RPMI7951 (cell line): ENCODE measurements around the gene BRCC3. TPM values are rescaled to one million over a fixed set of nuclear protein-coding genes. Genes with fewer than 3 reads are reported as not detected.
A peak's percentile ranks its signal among the peaks of the same experiment; 100 is the strongest.

Experiments
- DNase-seq: peaks from one replicate; pipeline ENCODE4 v3.0.0-alpha.2; 2012; ENCODE audit warnings: low read depth
- total RNA-seq: library from RNA; depleted of rRNA; stranded (reverse); fragments of >200 nt; shearing (Covaris generic); gene quantifications from 2 replicates; pipeline ENCODE4 v1.2.3, GENCODE V29; 2014

The BRCC3 gene
- total RNA-seq, 1 experiment from 2014 or later = 12.9 TPM

DNA sequence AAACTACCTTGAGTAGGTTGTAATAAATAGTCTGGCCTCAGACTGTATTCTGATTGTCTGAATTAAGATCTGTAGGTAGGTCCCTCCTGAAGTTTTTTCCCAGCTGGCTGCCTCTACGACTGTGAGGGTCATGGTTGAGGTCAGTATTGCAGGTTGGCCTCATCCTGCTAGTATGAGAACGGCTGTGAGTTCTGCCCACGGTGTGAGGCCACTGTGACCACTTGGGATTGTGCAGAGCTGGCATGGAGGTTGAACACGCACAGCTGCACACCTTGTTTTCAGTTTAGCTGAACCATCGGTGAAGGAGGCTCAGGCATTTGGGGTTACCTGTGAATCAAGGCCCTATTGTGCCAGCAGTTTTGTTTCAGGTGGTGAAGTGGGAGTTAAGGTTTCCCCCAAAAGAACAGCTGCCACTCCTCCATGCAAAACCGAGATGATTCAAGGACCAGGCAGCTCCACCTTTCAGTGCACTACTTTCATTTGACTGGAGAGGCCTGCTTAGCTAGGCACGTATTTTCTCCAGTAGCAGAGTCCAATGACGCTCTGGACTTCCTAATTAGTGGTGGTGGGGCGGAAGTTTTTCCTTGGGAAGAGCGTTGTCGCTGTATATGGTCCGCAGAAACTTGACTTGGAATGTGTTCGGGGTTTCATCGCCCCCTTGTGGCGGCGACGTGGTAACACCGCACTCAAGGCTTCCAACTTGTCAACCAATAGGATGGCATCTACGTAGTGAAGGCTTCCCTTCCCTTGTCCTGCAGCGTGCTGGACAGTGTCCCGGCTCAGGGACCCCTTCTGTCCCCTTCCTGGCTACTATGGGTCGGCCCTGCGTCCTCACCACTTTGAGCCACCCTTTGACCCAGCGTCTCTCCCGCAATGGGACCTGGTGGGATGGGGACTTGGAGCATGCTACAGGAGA, 14.2 kb upstream of the BRCC3 start:
- DNase-seq = peak; percentile 70

DNA sequence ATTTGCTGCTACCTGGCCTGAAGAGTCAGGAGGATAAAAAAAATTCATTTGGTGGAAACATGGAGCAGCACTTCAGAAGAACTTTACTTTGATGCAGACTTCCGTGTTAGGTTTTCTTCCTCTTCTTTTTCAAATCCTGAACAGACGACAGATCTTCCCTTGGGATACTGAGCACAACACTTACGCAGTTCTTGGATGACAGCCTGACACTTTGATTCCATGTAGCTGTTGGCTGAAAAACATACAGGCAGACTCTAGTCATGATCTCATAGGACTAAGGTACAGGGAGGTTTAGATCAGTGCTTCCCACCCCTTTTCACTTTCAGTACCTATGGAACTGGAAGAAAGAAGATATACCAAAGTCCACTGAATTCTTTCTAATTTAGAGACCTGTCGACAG, 9.5 kb upstream of the BRCC3 start:
- DNase-seq = no peak

- no peak for DNase-seq
These were observed 6.1 kb upstream of the BRCC3 start for GRCh38 chrX:155065035-155065734.

DNA sequence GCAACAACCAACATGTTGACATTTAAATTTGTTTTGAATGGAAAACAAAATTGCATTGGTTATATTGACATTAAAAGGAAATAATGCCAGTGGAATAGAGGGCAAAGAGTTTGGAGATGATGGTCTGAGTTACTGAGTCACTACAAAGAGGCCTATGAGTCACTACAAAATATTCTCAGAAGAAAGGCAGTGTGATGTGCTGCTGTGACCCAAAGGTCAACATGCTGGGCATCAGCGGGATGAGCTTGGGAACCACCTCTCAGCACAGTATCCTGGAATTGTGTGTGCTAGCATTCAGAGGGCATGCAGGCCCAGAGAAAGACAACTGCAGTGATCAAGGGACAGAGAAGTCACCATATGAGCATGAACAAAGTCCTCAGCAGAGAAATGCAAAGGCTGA, 3.1 kb upstream of the BRCC3 start:
- DNase-seq = peak; percentile 75

DNA sequence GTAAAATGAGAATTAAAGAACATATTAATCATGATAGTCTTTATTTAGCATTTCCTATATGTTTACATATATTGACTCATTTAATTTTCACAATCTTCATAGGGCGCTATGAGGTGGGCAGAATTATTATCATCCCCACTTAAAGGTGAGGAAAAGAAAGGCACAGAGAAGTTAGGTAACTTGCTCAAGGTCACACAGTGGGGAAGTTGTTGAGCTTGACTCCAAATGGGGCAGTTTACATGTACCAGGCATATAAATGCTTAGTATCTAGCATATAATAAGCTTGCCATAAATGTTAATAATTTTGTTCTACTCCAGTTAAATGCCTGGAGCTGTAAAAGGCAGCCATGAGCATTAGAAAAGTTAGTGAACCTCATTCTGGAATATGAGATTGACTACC, 1.9 kb upstream of the BRCC3 start:
- DNase-seq = no peak

GRCh38 chrX:155070038-155070437, 1.3 kb upstream of the BRCC3 start:
- DNase-seq = no peak

DNA sequence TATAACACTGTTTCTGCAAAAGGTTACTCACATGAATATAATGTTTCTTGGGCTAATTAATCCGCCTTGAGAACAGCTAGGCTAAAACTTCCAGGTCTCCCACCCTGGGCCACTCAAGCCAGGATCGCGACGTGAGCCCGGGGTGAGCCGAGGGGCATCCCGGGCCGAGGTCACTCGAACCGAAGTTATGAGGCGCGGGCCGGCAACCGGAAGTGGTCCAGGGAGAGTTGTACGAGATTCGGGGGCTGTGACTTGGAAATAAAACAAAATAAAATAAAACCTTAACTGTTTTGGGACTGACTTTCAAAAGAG, 689 bp upstream of the BRCC3 start:
- DNase-seq = no peak

GRCh38 chrX:155071694-155072280, 479 bp downstream of the BRCC3 start:
- no peak for DNase-seq

DNA sequence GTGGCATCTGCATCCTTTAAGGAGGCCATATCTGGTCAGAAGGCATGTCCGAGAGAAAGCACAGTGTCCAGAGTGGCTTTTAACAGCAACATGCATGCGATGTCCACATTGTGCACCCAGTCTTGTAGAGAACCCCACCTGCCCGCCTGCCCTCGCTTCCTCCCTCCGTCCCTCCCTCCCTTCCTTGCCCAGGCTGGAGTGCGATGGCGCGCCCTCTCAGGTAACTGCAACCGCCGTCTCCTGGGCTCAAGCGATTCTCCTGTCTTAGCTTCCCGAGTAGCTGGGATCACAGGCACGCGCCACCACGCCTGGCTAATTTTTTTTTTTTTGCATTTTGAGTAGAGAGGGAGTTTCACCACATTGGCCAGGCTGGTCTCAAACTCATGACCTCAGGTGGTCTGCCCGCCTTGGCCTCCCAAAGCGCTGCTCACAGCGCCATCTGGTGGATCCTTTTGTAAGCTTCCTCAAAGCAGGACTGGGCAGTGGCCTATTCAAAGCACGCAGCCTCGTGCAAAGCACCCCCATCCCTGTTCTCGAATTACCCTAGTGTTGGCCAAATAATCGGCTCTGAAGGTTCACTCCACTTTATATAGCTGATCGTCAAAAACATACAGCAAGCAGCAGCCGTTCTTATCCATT, 15.0 kb downstream of the BRCC3 start:
- peak; percentile 12 for DNase-seq

GRCh38 chrX:155086961-155087735, 15.8 kb downstream of the BRCC3 start:
- no peak for DNase-seq

GRCh38 chrX:155094468-155095061, 23.3 kb downstream of the BRCC3 start:
- peak; percentile 18 for DNase-seq

DNA sequence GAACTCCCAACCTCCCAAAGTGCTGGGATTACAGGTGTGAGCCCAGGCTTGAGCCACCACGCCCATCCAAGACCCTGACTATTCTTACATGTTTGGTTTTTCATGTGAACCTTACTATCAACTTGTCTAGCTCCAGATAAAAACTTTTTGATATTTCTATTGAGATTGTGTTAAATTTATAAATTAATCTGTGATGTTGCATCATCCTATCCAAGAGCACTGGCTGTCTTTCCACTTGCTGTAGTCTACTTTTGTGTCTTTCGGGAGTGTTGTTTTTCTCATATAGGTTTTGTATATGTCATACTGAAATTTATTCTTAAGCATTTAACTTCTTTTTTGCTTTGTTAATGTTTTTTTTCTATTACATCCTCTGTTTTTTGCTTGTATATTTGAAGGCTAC, 34.6 kb downstream of the BRCC3 start:
- DNase-seq = no peak

DNA sequence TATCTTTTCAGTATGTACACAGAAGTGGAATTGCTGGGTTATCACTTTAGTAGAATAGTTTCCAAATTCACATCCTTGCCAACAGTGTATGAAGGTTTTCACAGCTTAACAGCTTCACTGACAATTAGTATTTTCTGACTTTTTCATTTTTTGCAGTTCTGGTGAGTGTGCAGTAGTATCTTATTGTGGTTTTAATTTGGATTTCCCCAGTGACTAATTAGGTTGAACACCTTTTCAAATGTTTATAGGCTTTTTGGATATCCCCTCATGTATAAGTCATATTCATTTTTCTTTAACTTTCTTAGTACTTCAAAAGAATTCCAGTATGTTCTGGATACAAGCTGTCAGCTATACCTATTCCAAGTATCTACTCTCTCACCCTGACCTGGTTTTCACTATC, 37.1 kb downstream of the BRCC3 start:
- no peak for DNase-seq

DNA sequence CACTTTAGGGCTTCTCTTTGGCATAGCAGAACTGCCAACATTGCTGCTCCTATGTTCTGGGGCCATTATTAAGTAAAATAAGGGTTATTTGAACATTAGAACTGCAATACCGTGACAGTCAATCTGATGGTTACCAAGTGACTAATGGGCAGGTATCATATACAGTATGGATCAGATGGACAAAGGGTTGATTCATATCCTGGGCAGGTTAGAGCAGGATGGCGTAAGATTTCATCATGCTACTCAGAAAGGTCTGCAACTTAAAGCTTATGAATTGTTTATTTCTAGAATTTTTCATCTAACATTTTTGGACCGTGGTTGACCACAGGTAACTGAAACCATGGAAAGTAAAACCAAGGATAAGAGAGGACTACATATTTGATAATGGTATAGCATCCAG, 40.9 kb downstream of the BRCC3 start:
- DNase-seq = no peak

DNA sequence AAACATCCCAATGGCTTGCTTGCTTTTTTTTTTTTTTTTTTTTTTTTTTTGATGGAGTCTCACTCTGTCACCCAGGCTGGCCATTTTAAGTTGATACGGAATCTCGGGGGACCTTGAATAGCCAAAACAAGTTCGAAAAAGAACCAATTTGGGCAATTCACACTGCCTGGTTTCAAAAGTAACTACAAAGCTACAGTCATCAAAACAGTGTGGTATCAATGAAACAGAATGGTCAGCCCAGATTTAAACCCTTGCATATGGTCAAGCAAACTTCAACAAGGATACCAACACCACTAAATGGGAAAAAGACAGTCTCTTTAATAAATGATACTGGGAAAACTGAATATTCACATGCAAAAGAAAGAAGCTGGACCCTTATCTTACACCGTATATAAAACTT, 41.8 kb downstream of the BRCC3 start:
- DNase-seq = no peak

DNA sequence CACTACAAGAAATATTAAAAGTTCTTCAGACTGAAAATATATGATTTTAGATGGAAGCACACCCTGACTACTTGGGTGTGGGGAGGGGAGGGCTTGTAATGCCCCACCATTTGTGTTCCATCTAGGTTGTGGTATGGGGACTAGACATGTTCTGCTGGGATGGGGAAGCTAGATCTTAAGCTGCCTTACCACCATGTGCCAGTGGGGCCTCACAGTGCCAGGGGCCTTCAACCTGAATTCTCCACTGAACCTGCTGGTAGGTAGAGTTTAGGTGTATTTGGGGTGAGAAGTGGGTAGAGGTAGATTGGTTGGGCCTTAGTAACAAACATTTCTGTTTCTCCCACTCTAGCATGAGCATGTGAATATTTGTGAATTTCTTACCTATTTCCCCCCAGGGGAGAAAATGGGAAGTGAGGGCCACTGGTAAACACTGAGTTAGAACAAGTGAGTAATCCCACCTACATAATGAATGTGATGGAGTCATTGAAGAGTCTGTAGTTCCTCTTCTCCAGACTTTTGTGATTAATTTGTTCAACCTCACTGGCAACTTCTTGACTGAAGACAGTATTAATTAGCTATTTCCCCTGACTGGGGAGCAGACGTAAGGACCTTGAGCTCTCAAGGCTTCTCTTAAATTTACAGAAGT, 44.0 kb downstream of the BRCC3 start:
- DNase-seq = no peak

DNA sequence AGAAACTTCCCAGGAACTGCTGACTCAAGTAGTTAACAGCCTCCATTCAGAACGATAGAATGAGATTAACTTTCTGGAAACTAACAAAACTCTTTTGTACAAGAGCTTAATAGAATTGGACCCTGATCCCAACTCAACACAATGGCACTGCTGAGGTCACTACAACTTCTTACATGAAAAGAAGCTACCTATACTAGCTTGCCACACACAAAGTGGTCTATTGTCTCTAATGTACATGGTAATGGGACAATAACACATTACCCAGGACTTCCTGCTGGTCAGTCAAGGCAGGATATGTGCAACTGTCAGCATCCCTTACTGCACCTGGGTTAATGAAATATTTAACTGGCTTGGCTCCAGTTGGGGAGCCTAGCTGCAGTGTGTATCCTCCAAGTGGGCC, 56.2 kb downstream of the BRCC3 start:
- no peak for DNase-seq

DNA sequence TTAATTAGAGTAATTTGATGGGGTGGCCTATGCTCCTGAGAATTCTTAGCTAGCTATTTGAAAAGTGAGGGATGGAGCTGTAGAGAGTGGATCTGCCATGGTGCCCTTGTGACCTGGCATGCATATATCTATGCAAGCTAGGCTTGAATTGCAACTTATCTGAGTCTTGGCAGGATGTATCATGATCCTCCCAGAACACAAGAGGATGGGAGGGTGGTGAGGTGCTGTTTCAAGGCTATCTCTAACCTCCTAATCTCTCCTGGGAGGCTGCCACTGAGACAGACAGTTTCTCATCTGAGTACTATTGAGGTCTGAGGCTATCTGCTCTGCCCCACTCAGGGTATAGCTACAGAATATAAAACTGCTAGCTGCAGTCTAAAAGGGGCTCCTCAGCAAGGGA, 56.6 kb downstream of the BRCC3 start:
- no peak for DNase-seq

- no peak for DNase-seq
These were observed 60.8 kb downstream of the BRCC3 start for GRCh38 chrX:155132110-155132509.

GRCh38 chrX:155134255-155134654, 62.9 kb downstream of the BRCC3 start:
- DNase-seq = no peak
